ENCODE measurements around the gene C10orf143.
A peak's percentile ranks its signal among the peaks of the same experiment; 100 is the strongest.

C10orf143 gene

DNA sequence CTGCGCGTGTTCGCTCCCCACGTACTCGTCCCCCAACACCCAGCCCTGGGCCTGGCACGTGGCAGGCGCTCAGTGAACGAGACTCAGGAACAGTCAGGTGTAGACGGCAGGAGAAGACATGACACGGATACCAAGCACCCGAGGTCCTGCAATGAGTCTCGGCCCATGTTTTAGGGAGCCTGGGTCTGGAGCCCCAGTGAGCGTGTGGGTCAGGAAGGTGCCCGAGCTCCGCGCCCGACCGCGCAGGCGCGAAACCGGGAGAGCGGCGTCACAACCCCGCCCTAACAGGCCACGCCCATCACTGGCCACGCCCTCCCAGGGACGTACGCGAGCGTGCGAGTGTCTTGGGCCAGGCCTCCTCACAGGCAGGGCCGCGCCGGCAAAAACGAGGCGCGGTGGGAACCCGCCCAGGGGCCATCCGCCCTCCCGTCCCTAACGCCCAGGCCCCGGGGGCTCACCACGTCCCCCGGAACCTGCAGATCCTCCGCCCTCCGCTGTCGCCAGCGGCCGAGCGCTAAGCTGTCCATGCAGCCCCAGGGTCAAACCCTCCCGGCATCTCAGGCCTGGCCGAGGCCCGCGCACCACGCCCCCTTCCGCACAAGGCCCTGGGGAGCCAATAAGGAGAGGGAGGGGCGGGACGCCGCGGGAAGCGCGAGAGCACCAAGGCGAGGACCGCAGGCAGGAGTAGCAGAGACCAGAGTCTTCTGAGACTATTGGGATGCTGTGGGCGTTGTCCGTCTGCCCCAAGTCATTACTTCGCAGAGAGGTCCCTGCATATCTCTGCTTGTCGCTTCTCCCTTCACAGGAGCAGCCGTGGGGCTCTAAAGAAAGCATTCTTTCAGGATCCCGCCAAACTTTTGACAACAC is at the start of gene C10orf143 (continued):
- TF ChIP-seq, protein P1, sequence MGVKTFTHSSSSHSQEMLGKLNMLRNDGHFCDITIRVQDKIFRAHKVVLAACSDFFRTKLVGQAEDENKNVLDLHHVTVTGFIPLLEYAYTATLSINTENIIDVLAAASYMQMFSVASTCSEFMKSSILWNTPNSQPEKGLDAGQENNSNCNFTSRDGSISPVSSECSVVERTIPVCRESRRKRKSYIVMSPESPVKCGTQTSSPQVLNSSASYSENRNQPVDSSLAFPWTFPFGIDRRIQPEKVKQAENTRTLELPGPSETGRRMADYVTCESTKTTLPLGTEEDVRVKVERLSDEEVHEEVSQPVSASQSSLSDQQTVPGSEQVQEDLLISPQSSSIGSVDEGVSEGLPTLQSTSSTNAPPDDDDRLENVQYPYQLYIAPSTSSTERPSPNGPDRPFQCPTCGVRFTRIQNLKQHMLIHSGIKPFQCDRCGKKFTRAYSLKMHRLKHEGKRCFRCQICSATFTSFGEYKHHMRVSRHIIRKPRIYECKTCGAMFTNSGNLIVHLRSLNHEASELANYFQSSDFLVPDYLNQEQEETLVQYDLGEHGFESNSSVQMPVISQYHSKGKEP (tag by site-specific recombination; IDR thresholded peaks at IDR 0.05), result no peak
- TF ChIP-seq ZNF777 (tag by site-specific recombination; IDR thresholded peaks at IDR 0.05; ENCODE audit: borderline replicate concordance), result no peak
- TF ChIP-seq OSR2 (tag by site-specific recombination; IDR thresholded peaks at IDR 0.05), result no peak
- no peak for TF ChIP-seq ZNF362 (tag by site-specific recombination; IDR thresholded peaks at IDR 0.05)
- no peak for TF ChIP-seq ZNF426 (tag by site-specific recombination; IDR thresholded peaks at IDR 0.05)
- TF ChIP-seq, protein P2, sequence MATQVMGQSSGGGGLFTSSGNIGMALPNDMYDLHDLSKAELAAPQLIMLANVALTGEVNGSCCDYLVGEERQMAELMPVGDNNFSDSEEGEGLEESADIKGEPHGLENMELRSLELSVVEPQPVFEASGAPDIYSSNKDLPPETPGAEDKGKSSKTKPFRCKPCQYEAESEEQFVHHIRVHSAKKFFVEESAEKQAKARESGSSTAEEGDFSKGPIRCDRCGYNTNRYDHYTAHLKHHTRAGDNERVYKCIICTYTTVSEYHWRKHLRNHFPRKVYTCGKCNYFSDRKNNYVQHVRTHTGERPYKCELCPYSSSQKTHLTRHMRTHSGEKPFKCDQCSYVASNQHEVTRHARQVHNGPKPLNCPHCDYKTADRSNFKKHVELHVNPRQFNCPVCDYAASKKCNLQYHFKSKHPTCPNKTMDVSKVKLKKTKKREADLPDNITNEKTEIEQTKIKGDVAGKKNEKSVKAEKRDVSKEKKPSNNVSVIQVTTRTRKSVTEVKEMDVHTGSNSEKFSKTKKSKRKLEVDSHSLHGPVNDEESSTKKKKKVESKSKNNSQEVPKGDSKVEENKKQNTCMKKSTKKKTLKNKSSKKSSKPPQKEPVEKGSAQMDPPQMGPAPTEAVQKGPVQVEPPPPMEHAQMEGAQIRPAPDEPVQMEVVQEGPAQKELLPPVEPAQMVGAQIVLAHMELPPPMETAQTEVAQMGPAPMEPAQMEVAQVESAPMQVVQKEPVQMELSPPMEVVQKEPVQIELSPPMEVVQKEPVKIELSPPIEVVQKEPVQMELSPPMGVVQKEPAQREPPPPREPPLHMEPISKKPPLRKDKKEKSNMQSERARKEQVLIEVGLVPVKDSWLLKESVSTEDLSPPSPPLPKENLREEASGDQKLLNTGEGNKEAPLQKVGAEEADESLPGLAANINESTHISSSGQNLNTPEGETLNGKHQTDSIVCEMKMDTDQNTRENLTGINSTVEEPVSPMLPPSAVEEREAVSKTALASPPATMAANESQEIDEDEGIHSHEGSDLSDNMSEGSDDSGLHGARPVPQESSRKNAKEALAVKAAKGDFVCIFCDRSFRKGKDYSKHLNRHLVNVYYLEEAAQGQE (tag by site-specific recombination; IDR thresholded peaks at IDR 0.05), result peak; percentile 59
- TF ChIP-seq ZBTB17 (tag by site-specific recombination; IDR thresholded peaks at IDR 0.05), result peak; percentile 98
- no peak for TF ChIP-seq ZNF157 (tag by site-specific recombination; IDR thresholded peaks at IDR 0.05)
- TF ChIP-seq ZNF433 (tag by site-specific recombination; IDR thresholded peaks at IDR 0.05; ENCODE audit: low read depth), result no peak
- no peak for TF ChIP-seq ZNF596 (tag by site-specific recombination; IDR thresholded peaks at IDR 0.05)
- no peak for TF ChIP-seq ZNF623 (tag by site-specific recombination; IDR thresholded peaks at IDR 0.05)
- 0 out of 2 replicates have a peak, but pooled peaks have one; percentile 44 for TF ChIP-seq ZNF10 (tag by site-specific recombination; IDR thresholded peaks at IDR 0.05)
- TF ChIP-seq, protein P3, sequence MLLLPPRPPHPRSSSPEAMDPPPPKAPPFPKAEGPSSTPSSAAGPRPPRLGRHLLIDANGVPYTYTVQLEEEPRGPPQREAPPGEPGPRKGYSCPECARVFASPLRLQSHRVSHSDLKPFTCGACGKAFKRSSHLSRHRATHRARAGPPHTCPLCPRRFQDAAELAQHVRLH (tag by site-specific recombination; IDR thresholded peaks at IDR 0.05), result no peak; the same call in 1 of the 2 replicates
- TF ChIP-seq ZNF544 (tag by site-specific recombination; IDR thresholded peaks at IDR 0.05), result no peak
- no peak for TF ChIP-seq ZNF174 (tag by site-specific recombination; IDR thresholded peaks at IDR 0.05)
- TF ChIP-seq, protein P4, sequence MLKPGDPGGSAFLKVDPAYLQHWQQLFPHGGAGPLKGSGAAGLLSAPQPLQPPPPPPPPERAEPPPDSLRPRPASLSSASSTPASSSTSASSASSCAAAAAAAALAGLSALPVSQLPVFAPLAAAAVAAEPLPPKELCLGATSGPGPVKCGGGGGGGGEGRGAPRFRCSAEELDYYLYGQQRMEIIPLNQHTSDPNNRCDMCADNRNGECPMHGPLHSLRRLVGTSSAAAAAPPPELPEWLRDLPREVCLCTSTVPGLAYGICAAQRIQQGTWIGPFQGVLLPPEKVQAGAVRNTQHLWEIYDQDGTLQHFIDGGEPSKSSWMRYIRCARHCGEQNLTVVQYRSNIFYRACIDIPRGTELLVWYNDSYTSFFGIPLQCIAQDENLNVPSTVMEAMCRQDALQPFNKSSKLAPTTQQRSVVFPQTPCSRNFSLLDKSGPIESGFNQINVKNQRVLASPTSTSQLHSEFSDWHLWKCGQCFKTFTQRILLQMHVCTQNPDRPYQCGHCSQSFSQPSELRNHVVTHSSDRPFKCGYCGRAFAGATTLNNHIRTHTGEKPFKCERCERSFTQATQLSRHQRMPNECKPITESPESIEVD (tag by site-specific recombination; IDR thresholded peaks at IDR 0.05), result no peak
- TF ChIP-seq PRDM1 (tag by site-specific recombination; IDR thresholded peaks at IDR 0.05), result no peak
- peak; percentile 34; the same call in 1 of the 2 replicates for TF ChIP-seq ZSCAN16 (tag by site-specific recombination; IDR thresholded peaks at IDR 0.05)
- 0 out of 2 replicates have a peak, but pooled peaks have one; percentile 44 for TF ChIP-seq ZIC2 (tag by site-specific recombination; IDR thresholded peaks at IDR 0.05)
- no peak for TF ChIP-seq ZNF239 (tag by site-specific recombination; IDR thresholded peaks at IDR 0.05)
- peak; percentile 92; the same call in 1 of the 2 replicates for TF ChIP-seq KLF7 (tag by site-specific recombination; IDR thresholded peaks at IDR 0.05; ENCODE audit: borderline replicate concordance)
- TF ChIP-seq, protein P5, sequence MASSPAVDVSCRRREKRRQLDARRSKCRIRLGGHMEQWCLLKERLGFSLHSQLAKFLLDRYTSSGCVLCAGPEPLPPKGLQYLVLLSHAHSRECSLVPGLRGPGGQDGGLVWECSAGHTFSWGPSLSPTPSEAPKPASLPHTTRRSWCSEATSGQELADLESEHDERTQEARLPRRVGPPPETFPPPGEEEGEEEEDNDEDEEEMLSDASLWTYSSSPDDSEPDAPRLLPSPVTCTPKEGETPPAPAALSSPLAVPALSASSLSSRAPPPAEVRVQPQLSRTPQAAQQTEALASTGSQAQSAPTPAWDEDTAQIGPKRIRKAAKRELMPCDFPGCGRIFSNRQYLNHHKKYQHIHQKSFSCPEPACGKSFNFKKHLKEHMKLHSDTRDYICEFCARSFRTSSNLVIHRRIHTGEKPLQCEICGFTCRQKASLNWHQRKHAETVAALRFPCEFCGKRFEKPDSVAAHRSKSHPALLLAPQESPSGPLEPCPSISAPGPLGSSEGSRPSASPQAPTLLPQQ (tag by site-specific recombination; IDR thresholded peaks at IDR 0.05), result peak; percentile 60; the same call in 1 of the 2 replicates
- TF ChIP-seq ZNF670 (tag by site-specific recombination; IDR thresholded peaks at IDR 0.05; ENCODE audit: low read depth), result no peak
- no peak for TF ChIP-seq ZNF555 (tag by site-specific recombination; conservative IDR thresholded peaks at IDR 0.05)
- peak; percentile 100 for TF ChIP-seq KLF9 (tag by site-specific recombination; IDR thresholded peaks at IDR 0.05; ENCODE audit: low read depth)
- TF ChIP-seq ZNF169 (tag by site-specific recombination; IDR thresholded peaks at IDR 0.05), result no peak
- no peak for TF ChIP-seq HOXA7 (CRISPR knock-in tag; IDR thresholded peaks at IDR 0.05; ENCODE audit: borderline replicate concordance)

All from HEK293 (cell line).